Measurements from ENCODE around the gene RAD23A. TPM values are rescaled to one million over a fixed set of nuclear protein-coding genes. Genes with fewer than 3 reads are reported as not detected.

RAD23A gene
- total RNA-seq, 4 donors from 2014 or later, result 133 to 219 (median 158) TPM

DNA sequence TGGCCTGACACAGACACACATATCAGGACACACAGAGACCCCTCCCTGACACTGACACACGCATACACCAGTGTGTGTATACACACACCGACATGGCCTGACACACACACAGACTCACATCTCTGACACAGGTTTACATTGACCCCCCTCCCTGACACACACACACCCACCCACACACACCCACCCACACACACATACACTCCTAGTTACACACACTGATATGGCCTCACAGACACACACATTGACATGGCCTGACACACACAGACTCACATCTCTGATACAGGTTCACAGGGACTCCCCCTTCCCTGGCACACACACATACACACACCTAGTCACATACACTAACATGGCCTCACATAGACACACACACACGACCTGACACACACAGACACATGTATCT is 45.2 kb downstream of the RAD23A start:
- peaks cover 0 to 8% (median 3%) of the 10 kb centered on the region in 3 donors for H3K4me1 ChIP-seq
- 63 to 75% methylated on average over 3 of the region's 3 CpGs for WGBS, 2 donors (ENCODE audit: low coverage in 1 of 2)
- no peaks in the 10 kb centered on the region for H3K36me3 ChIP-seq
- H3K9me3 ChIP-seq, result no peaks in the 10 kb centered on the region
- no peak overlapping the region for H3K27ac ChIP-seq
- H3K27me3 ChIP-seq, result no peaks in the 10 kb centered on the region
- TF ChIP-seq POLR2AphosphoS5 (IDR thresholded peaks at IDR 0.05), result no peak
- TF ChIP-seq, protein P1, sequence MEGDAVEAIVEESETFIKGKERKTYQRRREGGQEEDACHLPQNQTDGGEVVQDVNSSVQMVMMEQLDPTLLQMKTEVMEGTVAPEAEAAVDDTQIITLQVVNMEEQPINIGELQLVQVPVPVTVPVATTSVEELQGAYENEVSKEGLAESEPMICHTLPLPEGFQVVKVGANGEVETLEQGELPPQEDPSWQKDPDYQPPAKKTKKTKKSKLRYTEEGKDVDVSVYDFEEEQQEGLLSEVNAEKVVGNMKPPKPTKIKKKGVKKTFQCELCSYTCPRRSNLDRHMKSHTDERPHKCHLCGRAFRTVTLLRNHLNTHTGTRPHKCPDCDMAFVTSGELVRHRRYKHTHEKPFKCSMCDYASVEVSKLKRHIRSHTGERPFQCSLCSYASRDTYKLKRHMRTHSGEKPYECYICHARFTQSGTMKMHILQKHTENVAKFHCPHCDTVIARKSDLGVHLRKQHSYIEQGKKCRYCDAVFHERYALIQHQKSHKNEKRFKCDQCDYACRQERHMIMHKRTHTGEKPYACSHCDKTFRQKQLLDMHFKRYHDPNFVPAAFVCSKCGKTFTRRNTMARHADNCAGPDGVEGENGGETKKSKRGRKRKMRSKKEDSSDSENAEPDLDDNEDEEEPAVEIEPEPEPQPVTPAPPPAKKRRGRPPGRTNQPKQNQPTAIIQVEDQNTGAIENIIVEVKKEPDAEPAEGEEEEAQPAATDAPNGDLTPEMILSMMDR (IDR thresholded peaks at IDR 0.05), result no peak
- no peak for TF ChIP-seq EP300 (IDR thresholded peaks at IDR 0.05)
- no peak for TF ChIP-seq POLR2A (IDR thresholded peaks at IDR 0.05)
- no peak for ATAC-seq
- no peak overlapping the region for H3K4me3 ChIP-seq

DNA sequence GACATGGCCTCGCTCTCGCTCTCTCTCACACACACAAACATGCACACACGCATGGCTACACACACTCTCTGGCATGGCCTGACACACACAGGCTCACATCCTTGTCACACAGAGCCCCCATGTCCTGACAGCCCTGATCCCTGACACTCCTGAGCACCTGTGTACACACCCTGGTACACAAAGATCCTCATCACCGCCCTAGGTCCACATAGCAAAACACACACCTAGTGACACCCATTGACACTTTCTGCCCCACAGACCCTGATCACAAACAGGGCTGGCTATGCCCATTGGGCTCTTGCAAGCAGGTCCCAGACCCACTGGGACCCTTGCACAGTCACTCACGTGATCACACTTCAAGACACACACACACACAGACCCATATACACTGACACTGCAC is 45.6 kb downstream of the RAD23A start:
- no peaks in the 10 kb centered on the region for H3K36me3 ChIP-seq
- H3K4me3 ChIP-seq, result no peak overlapping the region
- TF ChIP-seq POLR2A (IDR thresholded peaks at IDR 0.05) (no peak), POLR2AphosphoS5 (IDR thresholded peaks at IDR 0.05) (no peak), EP300 (IDR thresholded peaks at IDR 0.05) (no peak)
- TF ChIP-seq, protein P1 (IDR thresholded peaks at IDR 0.05), result no peak
- H3K9me3 ChIP-seq, result no peaks in the 10 kb centered on the region
- no peak for ATAC-seq
- H3K4me1 ChIP-seq, result peaks cover 0 to 8% (median 3%) of the 10 kb centered on the region in 3 donors
- WGBS, 2 donors (ENCODE audit: low coverage in 1 of 2), result 94 to 100% methylated on average over 3 to 5 of the region's 5 CpGs
- no peaks in the 10 kb centered on the region for H3K27me3 ChIP-seq
- H3K27ac ChIP-seq, result no peak overlapping the region

DNA sequence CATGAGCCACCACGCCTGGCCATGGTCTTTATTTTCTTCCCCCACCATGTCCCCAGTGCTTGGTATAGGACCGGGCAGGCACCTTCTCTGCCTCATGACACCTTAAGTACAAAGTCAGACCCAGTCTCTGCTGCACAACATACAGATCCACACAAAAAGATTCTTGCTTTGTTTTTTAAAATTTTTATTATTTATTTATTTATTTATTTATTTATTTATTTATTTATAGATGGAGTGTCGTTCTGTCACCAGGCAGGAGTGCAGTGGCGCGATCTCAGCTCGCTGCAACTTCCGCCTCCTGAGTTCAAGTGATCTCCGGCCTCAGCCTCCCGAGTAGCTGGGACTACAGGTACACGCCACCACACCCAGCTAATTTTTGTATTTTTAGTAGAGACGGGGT is 47.1 kb downstream of the RAD23A start:
- ATAC-seq, result no peak
- Histone ChIP-seq H3K4me1 (peaks cover 0 to 21% (median 13%) of the 10 kb centered on the region in 3 donors), H3K27me3 (no peaks in the 10 kb centered on the region), H3K9me3 (no peaks in the 10 kb centered on the region), H3K4me3 (no peak overlapping the region), H3K36me3 (no peaks in the 10 kb centered on the region), H3K27ac (no peak overlapping the region)
- 90 to 96% methylated on average over 7 to 9 of the region's 11 CpGs for WGBS, 2 donors (ENCODE audit: low coverage in 1 of 2)
- TF ChIP-seq POLR2AphosphoS5 (IDR thresholded peaks at IDR 0.05) (no peak), EP300 (IDR thresholded peaks at IDR 0.05) (no peak), POLR2A (IDR thresholded peaks at IDR 0.05) (no peak)
- TF ChIP-seq, protein P1 (IDR thresholded peaks at IDR 0.05), result no peak

DNA sequence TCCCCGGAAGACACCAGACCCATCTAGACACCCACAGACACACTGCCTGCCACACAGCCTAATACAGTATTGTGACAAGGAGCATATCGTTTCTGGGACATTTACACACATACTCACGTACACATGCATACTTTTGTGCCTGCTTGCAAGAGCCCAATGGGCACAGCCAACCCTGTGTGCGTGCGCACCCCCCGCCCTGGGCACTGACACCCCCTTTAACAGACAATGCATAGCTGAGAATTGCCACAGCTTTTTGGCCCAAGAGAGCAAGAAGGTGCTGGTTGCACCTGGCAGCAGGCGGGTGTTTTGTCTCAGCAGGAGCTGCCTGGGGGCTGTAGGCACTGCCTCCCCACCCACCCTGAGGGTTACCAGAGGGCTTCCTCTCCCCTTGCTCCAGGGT is 47.9 kb downstream of the RAD23A start:
- 73 to 89% methylated on average over 2 to 7 of the region's 7 CpGs for WGBS, 2 donors (ENCODE audit: low coverage in 1 of 2)
- Histone ChIP-seq H3K9me3 (no peaks in the 10 kb centered on the region), H3K27me3 (no peaks in the 10 kb centered on the region), H3K27ac (peak overlapping the region in 2 of 4 donors; percentile 80 to 84), H3K4me1 (peaks cover 0 to 29% (median 19%) of the 10 kb centered on the region in 3 donors), H3K36me3 (peaks cover 0 to 2% of the 10 kb centered on the region in 2 donors), H3K4me3 (no peak overlapping the region)
- TF ChIP-seq POLR2AphosphoS5 (IDR thresholded peaks at IDR 0.05) (no peak), POLR2A (IDR thresholded peaks at IDR 0.05) (no peak), EP300 (IDR thresholded peaks at IDR 0.05) (no peak)
- TF ChIP-seq, protein P1 (IDR thresholded peaks at IDR 0.05), result no peak
- ATAC-seq, result no peak
